GM19467 (cell line): ENCODE data around the gene RANGAP1.
"Not testable (repeated sequence)": the region's sequence is repeated elsewhere in the genome, so short reads cannot be mapped to it uniquely, and the experiment has no call there.

ENCODE experiments used
- ATAC-seq: cut with Tn5 transposase; IDR thresholded peaks from one replicate; pipeline ENCODE4 v1.9.1; 2021; ENCODE audit warnings: mild to moderate bottlenecking, moderate library complexity; ENCODE audit not compliant: unreplicated experiment

RANGAP1 gene

DNA sequence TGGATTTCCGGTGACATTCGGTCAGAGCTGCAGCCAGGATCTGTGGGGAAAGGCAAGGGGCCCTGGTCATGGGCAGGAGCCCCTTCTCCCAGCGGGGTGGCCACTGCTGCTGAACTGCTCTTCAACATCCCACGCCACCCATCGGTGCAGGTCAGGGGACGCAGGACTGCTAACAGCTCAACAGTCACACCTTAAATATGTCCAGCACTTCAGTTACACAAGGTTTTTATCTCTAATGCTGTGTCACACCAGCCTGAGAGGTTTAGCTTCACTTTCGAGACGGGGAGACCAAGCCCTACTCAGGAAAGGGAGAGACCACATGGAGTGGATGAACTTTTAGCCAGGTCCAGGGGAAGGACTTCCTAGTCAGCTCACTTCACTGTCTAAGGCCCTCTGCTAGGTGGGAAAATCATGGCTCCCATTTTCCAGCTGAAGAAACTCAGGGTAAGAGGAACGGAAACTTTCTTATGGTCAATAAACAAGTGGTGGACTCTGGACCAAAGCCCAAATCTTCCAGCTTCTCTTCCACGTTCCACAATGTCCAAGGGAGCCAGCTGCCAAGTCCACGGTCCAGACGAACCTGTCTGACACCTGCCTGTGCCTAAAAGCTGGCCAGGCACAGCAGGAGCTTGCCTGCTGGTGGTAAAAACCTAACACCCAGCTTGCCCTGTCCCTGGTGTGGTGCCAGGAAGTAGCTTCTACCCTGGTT lies 24.3 kb downstream of the RANGAP1 start:
- ATAC-seq = no peak

GRCh38 chr22:41260871-41261270 lies 25.1 kb downstream of the RANGAP1 start:
- no peak for ATAC-seq

- not testable (repeated sequence) for ATAC-seq
Measured at GRCh38 chr22:41259756-41260155, 26.2 kb downstream of the RANGAP1 start.

GRCh38 chr22:41257696-41258095 lies 28.3 kb downstream of the RANGAP1 start:
- ATAC-seq = no peak

DNA sequence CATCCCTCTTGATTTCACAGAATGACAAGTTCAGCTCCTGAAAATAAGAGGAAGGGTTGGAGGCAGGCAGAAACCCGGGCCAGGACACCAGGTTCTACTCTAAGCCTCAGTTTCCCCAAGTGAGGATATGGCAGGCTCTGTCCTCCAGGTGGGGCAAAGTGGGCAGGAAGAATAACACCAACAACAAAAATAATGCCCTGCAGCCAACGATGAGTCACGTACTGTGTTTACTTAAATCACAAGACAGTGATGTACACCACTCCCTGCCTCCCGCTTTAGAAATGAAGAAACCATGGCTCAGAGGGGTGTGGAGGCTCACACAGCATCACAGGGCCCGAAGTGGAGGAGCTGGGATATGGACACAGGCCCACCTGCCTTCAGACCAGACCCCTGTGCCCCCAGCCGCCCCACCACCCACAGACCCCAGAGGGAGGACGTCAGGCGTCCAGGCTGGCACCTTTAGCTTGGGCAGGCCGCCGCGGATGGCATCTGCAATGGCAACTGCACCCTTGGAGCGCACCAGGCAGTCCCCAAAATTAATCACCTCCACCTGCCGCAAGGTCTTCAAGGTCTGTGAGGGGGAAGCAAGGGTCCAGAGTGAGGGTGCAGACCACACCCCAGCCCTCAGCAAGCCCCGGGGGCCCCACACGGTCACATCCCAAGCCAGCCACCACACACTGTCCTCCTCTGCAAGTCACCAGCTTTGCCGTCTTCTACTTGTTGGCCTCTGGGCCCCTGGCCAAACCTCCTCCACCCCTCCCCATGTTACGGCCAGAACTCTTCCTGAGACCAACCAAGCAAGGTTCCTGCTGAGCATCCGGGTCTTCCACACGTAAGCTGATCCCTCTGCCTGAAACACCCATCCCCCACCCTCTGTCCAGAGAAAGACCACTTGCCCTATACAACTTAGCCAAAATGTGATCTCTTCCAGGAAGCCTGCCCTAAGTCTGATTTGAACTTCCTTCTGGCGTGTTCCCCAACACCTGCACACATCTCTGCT lies 29.4 kb downstream of the RANGAP1 start:
- ATAC-seq = no peak

DNA sequence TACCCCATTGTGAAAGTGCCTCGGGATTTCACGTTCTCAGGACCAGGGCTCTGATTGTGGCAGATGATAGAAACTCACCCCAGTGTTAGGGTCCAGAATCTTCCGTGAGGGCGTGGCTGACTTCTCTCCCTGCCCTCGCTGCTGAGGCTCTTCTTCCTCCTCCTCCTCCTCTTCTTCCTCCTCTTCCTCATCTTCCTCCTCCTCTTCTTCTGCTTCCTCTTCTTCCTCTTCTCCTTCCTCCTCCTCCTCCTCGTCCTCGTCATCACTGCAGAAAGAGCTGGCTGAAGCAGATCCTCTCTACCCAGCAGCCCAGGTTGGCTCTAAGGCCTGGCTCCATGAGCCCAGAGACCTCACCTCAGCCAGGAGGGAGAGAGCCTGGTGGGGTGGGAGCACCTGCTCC lies 31.8 kb downstream of the RANGAP1 start:
- ATAC-seq = no peak

- no peak for ATAC-seq
Measured at GRCh38 chr22:41252365-41252764, 33.6 kb downstream of the RANGAP1 start.

DNA sequence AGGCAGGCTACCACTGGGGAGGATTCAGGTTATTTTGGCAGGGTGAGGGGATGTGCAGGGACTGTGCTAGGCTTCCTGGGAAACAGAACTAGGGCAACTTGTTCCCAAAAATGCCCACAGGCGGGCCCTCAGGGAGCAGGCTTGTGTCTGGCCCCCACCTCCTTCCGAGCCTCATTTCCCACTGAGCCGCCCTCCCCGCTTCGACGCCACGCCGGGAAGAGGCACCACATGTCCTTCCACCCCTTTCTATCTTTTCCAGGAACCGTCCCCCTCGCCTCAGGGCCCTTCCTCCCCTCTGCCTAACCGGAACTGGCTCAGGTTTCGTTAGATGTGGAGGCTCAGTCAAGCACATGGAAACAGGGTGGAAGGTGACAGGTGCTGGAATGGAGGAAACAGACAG lies 35.9 kb downstream of the RANGAP1 start:
- no peak for ATAC-seq

- no peak for ATAC-seq
Measured at GRCh38 chr22:41249442-41249841, 36.5 kb downstream of the RANGAP1 start.

GRCh38 chr22:41248758-41249157 lies 37.2 kb downstream of the RANGAP1 start:
- no peak for ATAC-seq

DNA sequence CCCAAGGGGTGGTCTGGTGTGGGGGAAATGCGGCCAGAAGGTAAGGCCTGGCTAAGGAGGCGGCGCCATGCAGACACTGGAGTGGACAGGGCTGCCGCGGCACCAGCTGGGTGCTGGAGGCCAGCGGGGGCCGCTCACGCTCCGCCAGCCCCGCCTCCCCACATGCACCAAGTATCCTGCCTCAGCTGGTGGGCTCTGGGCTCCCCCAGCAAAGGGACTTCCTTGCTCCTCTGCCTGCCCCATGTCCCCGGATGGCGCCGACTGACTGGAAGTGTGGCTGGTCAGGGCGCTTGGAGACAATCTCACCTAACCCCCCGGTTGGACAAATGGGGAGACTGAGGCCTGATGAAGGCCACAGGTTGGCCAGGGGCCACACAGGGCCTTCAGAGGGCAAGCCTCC lies 37.7 kb downstream of the RANGAP1 start:
- no peak for ATAC-seq

- ATAC-seq = no peak
Measured at GRCh38 chr22:41247703-41248102, 38.3 kb downstream of the RANGAP1 start.

DNA sequence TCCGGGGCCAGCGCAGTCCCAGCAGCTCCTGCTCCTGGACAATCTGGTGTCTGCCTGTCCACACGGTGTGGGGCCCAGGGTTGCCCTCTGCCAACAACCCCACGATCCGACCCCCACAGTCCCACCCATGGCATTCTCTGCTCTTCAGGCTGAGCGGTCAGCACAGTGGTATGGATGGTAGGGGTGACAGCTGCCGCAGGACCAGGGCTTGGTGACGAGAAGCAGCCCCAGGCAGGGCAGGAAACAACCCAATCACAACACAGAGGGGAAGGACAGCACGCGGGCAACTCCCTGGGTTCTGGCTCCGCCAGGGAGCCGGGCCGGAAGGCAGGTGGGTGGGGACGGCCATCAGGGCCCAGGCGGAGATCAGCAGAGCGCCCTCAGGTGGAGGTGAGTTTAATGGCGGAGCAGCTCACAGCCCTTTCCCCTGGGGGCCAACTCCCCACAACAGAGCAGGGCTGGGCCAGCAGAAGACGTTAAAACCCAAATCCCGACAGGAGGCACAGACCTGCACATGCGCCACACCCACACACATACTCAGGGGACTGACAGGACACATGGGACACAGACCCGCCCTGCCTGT lies 40.0 kb downstream of the RANGAP1 start:
- no peak for ATAC-seq

GRCh38 chr22:41243361-41243760 lies 42.6 kb downstream of the RANGAP1 start:
- no peak for ATAC-seq

GRCh38 chr22:41242396-41243117 lies 43.4 kb downstream of the RANGAP1 start:
- ATAC-seq = no peak

GRCh38 chr22:41241133-41241676 lies 44.8 kb downstream of the RANGAP1 start:
- no peak for ATAC-seq

DNA sequence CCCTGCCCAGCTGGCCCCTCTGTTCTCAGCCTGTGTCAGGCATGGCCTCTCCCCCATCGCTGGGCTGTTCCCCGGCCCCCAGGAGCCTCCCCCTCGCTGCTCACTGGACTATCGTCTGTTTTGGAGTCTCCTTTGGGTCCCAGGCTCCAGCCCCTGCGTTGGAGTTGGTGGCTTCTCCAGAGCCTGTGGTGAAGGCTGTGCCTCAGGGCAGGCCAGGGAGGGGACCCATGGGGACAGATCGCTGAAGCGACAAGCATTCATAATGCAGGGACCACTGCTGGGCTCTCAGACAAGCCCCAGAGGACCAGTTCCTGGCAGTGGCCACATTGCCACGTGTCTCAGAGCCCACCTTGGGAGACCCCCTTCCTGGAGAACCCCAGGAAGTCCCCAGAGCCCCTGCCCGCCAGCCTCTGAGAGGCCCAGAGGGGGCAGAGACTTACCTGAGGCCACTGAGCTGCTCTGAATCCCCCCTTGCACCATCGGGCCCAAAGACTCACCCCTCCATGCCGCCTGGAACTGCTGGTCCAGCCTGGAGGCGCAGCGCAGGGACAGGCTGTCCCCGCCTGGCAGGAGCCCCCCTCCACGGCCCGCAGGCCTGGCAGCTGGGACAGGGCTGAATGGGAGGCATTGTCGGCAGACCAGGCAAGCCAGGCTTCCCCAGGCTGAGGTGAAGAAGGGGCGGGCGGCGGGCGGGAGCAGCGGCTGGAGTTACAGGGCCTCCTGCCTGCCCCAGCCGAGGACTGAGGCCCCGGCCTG lies 45.4 kb downstream of the RANGAP1 start, which contains the start of gene CHADL:
Gene CHADL (minus strand): TSS at position 555 of the 756 bp plus-strand sequence. CDS start 50 bp downstream, at position 505.
- ATAC-seq = no peak

DNA sequence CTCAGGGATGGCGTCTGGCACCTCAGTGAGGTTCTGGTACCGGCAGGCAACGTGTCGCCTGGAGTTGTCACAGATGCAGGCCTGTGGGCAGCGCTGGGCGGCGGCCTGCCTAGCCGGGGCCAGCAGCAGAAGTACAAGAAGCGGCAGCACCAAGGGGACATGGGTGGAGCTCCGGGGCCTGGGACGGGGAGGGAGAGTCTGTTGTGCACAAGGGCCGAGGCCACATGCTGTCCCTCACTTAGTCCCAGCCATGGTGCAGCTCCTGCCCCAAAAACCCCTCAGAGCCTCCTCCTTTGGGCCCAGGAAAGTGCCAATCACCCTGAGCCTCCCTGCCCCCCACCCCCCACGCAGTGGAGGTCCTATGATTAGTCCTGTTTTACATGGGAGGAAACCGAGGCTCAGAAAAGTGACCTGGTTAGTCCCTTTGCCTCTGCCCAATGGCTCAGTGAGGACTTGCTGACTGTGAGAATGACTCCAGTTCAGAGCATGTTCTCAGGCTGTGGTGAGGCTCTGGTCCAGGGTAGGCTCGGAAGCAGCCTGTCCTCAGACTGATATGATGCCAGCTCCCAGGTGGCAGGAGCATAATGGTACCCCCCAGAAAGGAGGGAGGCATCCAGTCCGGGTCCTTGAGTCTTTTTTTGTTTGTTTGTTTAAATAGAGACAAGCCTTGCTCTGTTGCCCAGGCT lies 46.4 kb downstream of the RANGAP1 start:
- ATAC-seq = no peak
